HG02759 (cell line): ENCODE data around the gene TCIRG1.
A peak's percentile ranks its signal among the peaks of the same experiment; 100 is the strongest.
"Not testable (repeated sequence)": the region's sequence is repeated elsewhere in the genome, so short reads cannot be mapped to it uniquely, and the experiment has no call there.

Source experiments
- ATAC-seq: cut with Tn5 transposase; IDR thresholded peaks from one replicate; pipeline ENCODE4 v1.9.1; 2021; ENCODE audit warnings: mild to moderate bottlenecking, moderate library complexity; ENCODE audit not compliant: unreplicated experiment

The TCIRG1 gene, protein sequence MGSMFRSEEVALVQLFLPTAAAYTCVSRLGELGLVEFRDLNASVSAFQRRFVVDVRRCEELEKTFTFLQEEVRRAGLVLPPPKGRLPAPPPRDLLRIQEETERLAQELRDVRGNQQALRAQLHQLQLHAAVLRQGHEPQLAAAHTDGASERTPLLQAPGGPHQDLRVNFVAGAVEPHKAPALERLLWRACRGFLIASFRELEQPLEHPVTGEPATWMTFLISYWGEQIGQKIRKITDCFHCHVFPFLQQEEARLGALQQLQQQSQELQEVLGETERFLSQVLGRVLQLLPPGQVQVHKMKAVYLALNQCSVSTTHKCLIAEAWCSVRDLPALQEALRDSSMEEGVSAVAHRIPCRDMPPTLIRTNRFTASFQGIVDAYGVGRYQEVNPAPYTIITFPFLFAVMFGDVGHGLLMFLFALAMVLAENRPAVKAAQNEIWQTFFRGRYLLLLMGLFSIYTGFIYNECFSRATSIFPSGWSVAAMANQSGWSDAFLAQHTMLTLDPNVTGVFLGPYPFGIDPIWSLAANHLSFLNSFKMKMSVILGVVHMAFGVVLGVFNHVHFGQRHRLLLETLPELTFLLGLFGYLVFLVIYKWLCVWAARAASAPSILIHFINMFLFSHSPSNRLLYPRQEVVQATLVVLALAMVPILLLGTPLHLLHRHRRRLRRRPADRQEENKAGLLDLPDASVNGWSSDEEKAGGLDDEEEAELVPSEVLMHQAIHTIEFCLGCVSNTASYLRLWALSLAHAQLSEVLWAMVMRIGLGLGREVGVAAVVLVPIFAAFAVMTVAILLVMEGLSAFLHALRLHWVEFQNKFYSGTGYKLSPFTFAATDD

DNA sequence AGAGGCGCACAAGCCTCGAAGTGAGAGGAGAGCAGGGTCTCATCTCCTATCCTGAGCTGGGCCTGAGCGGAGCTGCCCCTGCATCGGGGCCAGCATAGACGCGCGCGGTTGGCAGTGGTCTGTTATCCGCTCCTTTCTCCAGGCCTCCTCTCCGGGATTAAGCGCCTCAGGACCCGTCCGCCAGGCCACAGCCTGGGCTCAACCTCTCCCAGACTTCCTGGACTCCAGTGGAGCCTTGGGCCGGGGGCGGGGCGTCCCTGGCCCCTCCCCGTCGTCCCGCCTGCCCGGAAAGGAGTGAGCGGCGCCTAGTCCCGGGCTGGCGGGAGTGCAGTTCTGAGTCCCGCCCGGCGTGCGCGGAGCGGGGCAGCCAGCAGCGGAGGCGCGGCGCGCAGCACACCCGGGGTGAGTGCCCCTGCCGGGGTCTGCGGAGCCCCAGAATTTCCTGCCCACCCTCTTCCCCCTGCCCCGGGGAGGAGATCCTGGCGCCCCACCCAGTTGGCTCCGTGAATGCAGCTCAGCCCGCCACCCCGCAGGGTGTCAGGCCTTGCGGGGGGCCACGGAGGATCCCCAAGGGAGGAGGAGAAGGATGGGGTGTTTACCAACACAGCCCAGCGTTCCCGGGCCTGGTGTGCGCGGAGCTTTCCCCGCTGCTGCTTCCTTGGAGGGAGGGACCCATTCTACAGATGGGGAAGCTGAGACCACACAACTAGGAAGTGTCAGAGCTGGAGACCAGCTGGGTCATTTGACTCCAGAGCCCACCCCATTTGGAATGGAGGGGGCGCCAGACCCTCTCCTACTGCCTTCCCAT is at the start of gene TCIRG1:
TSS of gene TCIRG1 (plus strand) at position 308 of the 808 bp plus-strand sequence. CDS start 2,247 bp downstream, outside the sequence.
- peak; percentile 53 for ATAC-seq

DNA sequence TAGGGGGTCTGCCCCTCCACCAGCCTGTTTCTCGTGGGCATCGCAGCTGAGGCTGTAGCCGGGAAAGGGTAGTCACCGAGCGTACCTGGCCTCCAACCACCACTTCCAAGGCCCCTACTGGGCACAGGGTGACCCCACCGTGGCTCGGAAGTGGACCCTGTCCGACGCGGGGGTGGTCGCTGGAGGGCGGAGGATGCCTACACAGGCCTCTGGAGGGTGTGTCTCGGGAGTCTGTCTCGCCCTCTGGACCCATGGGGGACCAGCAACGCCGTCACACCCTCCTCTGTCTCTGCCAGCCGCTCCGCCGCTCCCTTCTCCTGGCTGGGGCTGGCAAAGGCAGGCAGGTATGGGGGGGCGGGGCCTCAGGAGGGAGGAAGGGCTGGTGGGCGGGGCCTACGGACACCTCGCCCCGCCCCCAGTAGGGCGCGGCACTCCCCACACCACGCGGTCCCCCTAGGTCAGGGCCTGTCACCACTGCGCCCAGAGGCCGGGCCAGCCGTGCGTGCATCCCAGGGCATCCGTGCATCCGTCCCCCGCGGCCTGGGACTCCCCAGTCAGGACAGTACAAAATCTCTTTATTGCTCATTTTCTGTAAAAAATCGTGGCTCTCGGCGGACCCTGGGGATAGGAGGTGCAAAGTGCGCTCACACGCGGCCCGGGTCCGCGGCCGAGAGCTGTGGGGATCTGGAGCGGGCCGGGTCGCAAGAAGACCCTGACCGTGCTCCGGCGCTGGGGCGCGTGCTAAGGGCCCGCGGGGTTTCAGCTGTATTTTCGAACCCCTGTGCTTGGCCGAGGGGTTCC is 48.1 kb upstream of the TCIRG1 start:
- not testable (repeated sequence) for ATAC-seq

DNA sequence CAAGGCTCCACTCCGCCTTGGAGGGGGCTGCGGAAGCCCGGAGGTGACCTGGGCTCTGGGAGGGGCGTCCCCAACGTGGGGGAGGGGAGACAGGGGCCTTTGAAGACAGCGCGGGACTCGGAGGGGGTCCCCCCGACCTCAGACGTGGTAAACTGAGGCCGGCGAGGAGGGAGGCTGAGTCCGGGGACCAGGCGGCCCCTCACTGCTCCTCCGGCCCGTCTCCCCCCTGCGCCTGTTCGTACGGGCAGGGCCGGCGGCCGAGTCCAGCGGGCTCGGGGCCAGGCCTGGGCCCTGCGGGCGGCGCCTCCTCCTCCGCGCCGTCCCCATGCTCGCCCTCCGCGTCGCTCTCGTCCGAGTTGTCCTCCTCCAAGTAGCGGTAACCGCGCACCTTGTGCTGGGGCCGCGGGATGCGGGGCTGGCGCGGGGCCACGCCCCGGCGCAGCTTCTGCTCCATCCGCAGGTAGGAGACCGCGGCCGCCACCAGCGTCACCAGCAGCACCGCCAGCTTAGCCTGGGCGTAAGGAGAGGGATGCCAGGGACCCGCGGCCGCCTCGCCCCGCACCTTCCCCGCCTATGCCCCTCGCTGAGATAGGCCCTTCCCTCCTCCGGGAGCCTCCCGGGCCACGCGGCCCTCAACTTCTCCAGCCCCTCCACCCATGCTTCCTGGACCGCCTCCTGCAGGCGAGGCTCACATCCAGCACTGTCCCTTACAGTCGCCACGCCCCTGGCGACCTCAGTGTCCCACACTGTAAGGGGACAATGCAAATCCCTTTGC is 47.3 kb upstream of the TCIRG1 start:
- ATAC-seq, result not testable (repeated sequence)

DNA sequence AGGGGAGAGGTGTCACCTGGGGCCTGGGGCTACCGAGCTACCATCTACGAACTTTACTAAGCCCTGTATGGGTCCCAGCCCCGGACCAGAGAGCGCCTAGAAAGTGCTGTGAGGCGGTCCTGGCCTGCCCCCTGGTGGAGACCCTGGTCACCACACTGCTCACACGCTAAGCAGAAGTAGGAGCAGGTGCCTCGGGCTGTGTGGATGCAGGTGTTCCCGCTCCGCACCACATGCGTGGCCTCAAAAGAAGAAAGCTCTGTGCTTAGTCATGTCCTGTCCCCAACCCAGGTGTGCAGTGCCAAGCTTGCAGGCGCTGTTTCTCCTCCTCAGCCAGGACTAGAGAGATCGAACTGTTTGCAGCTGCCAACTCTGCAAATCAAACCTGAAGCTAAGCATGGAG is 45.0 kb upstream of the TCIRG1 start:
- ATAC-seq, result not testable (repeated sequence)

DNA sequence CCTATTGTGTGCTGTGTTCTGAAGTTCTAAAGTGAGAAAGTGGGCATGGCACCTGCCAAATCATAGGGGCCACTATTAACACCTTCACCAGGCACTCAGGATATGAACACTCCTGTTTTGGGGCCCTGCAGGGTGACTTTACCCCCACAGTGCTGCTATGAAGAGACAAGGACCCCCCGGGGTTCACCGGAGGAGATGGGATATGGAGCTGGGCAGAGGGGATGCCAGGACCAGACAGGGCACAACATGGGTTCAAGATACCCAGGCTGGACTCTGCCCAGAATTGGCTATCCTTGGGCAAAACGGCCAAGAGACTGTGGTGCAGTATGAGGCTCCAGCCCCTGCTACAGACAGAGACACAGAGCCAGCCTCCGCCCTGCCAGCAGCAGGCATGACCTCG is 44.4 kb upstream of the TCIRG1 start:
- ATAC-seq, result not testable (repeated sequence)

DNA sequence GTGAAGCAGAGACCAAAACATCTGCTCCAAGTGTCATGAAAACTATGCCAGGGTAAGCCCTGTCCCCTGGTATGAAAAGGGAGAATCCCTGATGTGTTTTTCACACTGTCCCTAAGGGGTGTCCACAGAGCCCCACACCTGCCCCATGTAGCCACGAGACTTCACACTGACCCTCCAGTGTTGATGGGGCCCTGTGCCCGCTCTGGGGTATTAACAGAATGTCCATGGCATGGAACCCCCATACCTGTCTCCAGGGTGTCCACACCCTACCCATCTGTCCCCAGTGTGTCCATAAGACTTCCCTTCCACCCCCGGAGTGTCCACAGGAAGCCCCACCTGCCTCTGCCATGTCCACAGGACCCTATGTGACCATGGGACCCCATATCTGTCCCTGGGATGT is 43.7 kb upstream of the TCIRG1 start:
- not testable (repeated sequence) for ATAC-seq

DNA sequence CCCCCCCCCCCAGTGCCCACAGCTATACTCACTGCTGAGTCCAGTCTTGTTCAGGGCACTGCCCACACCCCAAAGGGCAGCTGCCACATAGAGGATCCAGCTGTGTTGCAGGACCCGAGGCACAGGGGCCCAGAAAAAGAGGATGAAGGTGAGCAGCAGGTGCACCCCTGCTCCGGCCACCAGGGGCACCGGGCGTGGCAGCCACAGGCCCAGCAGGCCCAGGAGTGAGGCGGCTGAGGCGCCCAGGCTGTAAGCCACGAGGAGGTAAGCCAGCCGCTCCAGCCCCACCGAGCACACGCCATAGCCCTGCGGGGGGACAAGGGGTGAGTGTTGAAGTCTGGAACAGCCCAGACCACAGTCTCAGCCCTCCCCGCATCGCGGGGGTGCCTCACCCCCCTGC is 43.2 kb upstream of the TCIRG1 start:
- not testable (repeated sequence) for ATAC-seq

DNA sequence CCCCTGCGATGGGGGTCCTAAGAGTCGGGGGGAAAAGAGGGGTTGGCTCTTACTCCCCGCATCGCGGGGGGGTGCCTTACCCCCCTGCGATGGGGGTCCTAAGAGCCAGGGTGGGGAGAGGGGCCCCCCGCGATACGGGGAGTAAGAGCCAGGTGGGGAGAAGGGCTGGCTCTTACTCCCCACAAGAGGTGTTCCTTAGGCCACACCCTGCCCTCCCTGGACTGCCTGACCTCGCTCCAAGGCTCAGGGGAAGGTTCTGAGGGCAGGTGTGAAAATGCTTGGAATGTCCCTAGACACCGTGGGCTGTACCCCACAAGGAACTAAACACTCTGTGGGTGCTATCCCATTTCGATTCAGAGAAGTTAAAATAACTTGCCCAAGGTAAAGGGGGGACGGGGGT is 42.8 kb upstream of the TCIRG1 start:
- ATAC-seq, result no peak

DNA sequence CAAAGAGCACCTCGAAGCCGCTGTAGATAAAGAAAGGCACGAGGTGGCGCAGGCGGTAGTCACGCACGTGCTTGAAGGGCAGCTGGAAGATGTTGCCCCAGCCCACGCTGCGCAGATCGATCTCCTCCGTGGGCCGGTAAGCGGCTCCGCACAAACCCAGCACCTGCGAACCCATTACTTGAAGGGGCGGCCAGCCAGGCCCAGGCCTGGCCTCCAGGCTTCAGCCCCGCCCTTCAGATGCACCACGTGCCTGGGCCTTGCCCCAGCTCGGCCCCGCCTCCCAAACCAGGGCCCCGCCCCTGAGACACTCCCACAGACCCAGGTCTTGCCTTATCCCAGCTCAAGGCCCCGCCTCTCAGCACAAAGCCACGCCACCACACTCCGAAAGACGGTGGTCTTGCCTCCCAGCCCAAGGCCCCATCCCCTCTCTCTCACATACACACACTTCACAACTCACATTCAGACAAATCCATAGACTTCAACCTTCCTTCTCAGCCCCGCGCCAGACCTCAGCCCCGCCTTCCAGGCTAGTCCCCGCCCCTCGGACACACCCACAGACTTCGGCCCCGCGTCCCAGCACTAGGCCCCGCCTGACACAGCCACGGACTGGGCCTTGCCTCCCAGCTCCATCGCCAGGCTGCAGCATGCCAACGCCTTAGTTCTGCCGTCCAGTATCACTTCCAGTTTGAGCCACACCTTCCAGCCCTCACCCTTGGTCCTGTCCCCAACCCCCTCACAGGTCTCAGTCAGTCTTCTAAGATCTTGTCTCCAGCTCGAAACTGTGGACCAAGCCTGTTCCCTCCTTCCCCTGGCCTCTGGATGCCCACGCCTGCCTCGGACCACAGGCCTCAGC is 42.0 kb upstream of the TCIRG1 start:
- no peak for ATAC-seq

DNA sequence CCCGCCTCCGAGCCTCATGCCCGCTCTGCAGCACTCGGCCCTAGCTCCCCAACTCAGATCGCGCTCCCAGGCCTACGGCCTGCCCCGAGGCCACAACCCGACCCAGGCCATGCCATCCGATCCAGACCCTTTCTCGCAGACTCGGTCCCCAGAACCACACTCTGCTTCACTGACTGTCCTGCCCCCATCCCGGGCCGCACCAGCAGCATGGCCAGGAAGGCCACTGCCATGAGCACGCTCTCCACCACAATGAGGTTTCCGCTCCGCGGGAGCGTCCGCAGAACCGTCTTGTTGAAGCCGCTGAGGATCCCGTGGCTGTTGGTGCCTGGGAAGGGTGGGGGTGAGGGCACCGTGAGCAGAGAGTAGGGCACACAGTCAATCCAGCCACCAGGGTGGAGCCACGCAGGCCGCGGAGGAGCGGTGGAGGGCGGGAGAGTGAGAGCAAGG is 41.3 kb upstream of the TCIRG1 start:
- ATAC-seq, result no peak

DNA sequence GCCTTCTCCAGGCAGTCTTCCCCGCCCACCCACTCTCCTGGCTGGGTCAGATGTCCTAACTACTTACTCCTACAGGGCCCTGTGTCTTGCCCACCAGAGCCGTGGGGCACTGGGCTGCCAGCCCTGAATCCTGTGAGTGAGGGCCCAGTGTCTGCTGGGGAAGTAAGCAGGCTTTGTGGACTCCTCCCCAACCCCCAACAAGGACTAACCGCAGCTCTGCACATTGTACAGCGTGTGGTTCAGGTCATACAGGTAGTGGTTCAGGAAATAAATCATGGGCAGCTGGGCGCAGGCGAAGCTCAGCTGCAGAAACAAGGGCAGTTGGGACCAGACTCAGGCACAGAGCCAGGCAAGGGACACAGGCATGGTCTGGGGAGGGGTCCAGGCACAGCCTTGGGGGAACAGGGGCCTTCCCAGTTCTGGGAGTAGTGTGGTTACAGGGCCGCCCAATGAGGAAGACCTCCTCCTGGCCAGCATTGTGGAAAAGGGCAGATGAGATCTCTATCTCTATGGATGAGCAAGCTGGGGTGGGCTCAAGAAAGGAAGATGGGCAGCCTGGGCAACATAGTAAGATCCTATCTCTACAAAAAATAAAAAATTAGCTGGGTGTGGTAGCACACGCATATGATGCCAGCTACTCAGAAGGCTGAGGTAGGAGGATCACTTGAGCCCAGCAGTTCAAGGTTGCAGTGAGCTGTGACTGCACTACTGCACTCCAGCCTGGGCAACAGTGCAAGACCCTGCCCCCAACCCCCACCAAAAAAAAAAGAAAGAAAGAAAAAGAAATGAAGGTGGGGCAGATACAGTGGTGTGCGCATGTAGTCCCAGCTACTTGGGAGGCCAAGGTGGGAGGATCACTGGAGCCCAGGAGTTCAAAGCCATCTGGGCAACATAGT is 40.4 kb upstream of the TCIRG1 start:
- no peak for ATAC-seq

DNA sequence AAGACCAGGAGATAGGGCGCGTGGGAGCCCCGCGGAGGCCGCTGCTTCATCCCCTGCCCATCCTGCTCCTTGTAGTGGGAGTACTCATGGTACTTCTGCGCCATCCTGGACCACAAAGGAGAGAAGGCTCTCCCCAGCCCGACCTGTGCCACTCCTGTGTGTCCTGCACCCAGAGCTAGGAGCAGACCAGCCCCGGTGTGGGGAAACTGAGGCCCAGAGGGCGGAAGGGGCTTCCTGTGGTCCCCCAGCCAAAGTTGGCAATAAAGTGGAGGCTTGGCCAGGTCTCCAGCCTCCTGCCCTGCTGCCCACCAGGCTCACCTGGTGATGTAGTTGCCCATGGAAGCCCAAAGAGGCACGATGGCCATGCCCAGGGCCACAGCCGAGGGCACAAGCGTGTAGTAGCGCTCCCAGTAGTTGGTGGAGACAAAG is 39.6 kb upstream of the TCIRG1 start:
- no peak for ATAC-seq

DNA sequence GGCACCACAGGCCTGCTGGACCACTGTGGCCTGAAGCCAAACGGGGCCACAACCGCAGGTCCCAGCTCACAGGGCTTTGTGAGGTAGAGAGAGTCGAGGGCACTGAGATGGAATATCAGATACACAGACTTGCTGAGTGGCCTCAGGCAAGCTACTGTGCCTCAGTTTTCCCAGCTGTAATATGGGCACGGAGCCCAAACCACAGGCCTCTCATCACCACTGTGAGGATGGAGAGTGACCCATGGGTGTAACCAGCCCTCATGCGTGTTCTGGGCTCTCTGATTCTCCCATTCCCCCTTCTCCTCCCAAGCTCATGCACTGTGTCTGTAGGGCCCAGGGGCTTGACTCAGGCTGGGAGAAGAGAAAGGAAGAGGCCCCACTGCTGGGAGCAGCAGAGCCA is 39.1 kb upstream of the TCIRG1 start:
- ATAC-seq, result no peak

DNA sequence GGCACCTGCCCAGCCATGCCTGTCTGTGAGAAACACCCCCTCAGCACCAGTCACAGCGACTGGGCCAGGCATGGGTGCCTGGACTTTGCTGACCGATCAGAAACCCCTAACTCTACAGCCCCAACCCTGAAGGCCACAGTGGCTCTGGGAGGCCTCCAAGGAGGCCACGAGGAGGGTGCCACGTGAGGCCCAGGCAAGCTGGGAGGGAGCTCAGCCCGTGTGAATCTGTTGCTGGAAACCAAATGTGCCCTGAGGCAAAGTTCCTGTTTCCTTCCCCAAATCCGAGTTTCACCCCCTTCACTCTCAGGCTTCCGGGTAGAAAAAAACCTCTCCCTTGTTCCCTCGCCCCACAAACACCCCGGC is 36.3 kb upstream of the TCIRG1 start:
- peak; percentile 24 for ATAC-seq

DNA sequence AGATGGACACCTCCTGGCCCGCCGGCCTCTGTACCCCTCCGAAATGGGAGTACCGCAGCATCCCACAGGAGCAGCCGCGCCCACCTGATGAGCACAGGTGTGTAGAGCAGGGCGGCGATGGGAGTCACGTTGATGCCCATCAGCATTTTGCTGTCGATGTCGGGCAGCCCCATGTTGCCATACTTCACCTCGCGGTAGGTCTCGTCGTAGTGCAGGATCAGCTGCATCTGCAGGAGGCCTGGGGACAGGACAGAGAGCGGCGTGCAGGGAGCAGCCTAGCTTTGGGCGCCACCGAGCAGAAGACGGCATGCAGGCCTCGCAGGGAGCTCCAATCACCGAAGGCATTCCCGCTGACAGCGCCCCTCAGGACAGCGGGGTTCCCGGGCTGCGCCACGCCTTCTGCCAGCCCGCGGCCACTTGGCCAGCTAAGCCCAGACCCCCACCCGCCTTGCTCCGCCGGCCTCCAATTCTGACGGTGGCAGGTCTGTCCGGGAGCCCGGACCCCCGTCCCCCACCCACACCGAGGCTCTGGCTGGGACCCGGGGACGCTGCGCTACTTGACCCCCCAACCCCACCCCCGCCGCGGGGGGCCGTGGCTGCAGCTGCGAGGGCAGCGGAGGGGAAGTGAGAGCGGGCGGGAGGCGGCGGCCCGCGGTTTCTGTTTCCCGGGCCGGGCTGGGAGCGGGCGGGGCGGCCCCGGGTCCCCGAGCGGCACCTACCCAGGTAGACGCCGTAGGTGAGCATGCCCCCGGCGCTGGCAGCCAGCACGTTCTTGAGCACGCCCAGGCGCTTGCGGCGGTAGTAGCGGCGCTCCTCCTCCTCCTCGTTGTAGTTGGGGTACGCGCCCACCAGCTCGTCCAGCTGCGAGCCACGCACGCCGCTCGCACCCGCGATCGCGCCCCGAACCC is 35.6 kb upstream of the TCIRG1 start:
- peak; percentile 52 for ATAC-seq

DNA sequence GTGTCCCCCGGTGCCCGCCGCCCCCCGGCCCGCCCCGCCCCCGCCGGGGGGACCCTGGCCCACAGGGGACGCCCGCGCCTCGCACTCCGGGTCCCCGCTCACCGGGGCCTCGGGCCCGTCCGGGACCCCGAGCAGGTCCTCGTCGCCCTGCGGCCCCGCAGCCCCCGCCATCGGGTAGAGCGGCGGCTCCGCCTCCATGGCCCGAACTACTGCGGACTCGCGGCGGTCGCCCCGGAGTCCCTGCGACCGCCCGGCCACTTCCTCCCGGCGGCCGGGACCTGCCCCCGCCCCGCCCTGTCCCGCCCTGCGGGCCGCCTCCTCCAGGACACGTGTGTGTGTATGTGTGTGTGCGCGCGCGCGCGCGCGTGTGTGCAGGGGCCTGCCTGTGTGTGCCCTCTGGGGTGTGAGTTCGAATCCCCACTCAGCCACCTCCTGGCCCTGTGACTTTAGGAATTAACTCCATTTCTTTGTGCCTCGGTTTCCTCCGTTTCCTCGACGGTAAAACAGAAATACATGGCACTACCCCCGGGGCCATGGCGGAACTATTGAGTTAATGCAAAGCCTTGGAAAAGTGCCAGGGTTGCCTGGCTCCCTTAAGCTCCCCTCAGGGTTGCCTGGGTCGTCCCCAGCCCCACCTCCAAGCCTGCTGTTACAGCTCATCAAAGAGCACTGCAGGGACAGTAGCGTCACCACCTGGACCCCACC is 34.8 kb upstream of the TCIRG1 start, which contains the start of gene UNC93B1:
TSS of gene UNC93B1 (minus strand) at position 252 of the 705 bp plus-strand sequence. CDS start at position 198, 54 bp downstream.
- ATAC-seq, result peak; percentile 69
